ELR (cell line): ENCODE measurements around the gene FADS3.

Experiments
- DNase-seq: peaks from one replicate; pipeline ENCODE4 v3.0.0-alpha.2; 2015; ENCODE audit warnings: low read depth

The FADS3 gene

DNA sequence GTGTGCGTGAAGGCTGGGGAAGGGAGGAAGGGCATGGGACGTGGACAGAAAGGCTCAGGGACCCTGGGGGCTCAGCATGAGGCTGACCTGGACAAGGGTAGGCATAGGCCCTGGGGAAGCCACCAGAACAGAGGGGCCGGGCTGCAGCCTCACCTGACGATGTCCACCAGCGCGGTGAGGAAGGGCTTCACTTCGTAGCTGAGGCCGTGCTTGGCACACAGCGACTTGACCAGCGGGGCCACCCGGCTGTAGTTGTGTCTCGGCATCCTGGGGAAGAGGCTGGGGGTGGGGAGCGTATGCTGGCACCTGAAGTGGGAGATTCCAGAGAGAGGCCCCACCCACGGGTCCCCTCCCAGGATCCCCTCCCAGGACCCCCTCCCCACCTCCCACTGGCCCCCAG is 15.6 kb downstream of the FADS3 start:
- DNase-seq: no peak

DNA sequence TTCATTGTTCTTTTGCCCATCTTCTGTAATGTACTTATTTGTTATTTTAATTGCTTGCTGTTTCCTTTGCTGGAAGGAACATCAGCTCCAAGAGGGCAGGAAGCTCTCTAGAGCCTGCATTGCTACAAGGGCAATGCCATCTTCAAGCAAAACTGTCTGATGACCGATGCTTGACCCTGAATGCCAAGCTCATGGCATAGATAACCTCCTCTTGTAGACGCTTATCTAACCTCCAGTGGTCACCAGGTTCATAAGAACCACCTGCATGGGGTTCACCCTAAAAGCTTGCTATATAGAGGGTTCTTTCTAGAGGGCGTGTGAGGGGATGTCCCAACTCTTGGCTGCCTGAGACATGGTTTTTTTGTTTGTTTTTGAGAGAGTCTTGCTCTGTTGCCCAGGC is 16.5 kb downstream of the FADS3 start:
- DNase-seq: no peak

DNA sequence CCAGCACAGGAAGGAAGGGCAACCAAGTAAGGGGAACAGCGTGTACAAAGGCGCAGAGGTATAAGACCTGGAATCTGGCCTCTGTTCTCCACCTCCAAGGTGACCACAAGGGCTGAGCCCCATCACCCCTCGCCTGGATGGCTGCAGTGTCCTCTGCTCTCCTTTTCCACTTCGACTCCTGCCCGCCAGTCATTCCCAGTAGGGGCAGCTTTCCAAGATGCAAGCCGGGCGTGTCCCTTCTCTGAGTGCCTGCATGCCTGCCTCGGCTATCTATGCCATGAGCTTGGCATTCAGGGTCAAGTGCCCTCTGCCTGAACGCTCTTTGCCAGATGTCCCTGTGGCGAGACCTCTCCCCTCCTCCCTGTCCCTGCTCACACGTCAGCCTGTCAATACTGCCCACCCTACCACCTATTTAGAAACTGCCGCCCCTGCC is 17.0 kb downstream of the FADS3 start:
- no peak for DNase-seq

- no peak for DNase-seq
Observed at GRCh38 chr11:61873588-61874376, 17.6 kb downstream of the FADS3 start.

DNA sequence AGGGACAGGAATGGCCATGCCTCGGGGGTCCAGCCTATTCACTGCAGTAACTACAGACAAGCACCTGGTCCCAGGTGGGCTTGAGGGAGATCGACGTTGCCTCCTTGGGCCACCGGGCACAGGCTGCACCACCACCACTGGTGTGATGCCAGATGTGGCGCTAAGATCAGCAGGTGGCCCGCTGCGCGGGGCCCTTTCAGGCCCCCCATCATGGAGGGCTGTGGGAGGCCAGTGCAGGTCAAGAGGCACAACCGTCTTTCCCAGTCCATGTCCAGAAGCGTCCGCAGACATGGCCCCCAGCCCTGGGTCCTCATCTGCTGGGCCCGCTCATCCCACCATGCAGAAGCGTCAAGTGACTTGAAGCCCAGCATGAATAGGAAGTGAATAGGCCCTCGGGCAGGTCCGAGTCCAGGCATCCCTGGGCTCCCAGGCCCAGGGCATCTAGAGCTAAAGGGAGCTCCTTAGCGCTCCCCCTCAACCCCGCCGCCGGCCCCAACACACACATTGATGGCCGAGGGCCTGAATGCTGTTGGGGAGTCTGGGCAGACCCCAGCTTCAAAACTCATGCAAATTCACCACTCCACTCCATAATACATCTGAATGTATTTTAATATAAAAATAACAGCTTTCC is 18.3 kb downstream of the FADS3 start:
- DNase-seq: no peak

- DNase-seq: peak; percentile 83
Observed at GRCh38 chr11:61871158-61871597, 20.2 kb downstream of the FADS3 start.

- DNase-seq: no peak
Observed at GRCh38 chr11:61870541-61871031, 20.8 kb downstream of the FADS3 start.

DNA sequence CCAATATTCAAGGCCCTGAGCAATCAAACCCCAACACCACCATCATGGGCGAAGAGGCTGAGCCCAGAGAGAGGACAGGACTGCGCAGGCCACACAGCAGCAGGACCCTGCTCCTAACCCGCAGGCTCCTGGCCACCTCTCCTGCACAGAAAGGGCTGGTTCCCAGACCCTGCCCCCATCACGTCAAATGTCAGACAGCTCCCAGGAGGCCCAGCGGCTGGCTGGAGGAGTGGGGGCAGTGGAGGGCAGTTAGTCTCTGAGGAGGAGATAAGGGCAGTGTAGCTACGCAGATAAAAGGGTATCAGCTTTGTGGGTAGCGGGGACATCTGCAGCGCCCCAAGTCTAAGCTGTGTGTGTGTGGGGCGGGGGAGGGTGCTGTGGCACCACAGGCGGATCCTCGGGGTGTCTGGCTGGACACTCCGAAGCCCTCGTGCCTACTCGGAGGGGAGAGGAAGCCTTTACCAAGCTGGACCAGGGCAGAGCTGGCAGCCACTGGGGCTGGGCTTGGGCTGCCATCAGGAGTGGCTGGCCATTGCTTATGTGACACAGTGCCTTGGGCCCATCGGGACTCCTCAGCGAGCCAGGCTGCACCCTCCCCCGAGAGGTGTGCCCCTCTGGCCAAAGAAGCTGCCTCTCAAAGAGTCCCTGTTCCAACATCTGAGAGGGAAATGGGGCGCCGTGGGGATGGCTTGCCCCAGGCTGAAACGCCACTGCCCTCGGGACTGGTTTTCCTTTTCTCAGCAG is 21.5 kb downstream of the FADS3 start:
- DNase-seq: no peak

GRCh38 chr11:61869429-61869707 is 22.0 kb downstream of the FADS3 start:
- DNase-seq: no peak

DNA sequence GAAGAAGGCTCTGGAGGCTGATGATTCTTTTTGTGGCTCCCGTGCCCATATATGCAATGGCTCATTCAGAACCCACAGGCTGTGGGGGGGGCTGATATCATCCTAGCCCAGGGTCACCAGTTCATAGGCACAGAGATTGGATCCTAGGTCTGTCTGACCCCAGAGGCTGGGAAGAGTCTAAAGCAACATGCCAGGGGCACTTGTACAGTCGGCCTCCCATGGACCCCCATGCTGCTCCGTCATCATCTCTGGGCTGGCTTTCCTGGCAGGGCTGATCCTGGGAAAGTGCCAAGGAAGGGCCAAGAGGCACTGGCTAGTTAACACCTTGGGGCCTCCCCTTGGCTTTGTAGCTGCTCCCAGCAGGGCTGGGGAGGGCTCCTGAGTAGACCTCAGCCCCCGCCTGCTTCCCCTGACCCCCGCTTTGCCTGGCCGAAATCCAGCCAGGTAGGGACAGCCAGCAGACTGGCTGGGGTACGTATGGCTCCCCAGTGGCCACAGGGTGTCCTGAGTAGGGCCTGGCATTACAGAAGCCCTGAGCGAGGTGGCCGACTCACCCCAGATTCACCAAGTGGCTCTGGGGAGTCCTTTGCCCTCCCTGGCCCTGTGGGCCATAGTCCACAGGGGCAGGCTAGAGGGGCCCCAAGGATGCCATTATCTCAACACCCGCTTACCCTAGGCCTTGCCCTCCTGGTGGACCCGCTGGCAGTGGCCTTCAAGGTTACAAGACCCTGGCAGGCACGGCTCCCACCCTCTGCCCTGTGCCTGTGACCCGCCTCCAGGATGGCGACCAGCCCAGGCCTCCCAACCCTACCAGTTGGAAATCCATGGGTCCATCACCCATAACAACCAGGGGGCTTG is 22.5 kb downstream of the FADS3 start:
- DNase-seq: no peak

GRCh38 chr11:61866958-61867343 is 24.4 kb downstream of the FADS3 start:
- DNase-seq: no peak

- no peak for DNase-seq
Observed at GRCh38 chr11:61866231-61866957, 25.0 kb downstream of the FADS3 start.

DNA sequence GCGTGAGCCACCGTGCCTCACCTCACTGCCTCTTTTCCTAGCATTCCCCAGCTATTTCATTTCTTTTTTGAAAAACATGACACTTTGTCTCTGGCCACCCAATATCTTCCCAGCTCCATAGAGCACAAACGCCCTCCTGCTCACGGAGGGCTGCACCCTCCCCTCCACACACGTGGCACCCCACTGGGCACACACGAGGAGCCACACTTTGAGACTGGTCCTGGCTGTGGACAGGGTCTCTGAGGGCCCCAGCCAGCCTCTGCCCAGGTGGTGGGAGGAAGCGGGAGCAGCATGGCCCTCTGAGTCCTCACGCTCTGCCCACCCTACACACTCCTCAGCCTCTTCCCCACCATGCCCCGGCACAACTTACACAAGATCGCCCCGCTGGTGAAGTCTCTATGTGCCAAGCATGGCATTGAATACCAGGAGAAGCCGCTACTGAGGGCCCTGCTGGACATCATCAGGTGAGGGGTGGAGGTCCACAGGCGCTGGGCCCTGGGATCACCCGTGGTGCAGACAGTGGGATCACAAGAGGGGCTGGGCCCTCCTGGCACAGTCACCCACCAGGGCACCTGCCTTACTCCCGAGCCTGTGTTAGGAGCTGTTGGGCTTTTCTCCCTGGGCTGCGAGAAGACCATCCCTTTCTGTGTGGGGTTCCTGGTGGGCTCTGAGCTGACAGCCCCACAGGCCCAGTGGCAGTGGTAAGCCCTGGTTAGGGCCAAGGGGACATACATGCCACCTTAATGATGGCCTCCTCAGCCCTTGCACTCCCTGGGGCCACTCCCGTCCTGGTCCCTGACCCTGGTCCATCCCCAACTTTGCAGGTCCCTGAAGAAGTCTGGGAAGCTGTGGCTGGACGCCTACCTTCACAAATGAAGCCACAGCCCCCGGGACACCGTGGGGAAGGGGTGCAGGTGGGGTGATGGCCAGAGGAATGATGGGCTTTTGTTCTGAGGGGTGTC is 26.2 kb downstream of the FADS3 start:
- DNase-seq: no peak

DNA sequence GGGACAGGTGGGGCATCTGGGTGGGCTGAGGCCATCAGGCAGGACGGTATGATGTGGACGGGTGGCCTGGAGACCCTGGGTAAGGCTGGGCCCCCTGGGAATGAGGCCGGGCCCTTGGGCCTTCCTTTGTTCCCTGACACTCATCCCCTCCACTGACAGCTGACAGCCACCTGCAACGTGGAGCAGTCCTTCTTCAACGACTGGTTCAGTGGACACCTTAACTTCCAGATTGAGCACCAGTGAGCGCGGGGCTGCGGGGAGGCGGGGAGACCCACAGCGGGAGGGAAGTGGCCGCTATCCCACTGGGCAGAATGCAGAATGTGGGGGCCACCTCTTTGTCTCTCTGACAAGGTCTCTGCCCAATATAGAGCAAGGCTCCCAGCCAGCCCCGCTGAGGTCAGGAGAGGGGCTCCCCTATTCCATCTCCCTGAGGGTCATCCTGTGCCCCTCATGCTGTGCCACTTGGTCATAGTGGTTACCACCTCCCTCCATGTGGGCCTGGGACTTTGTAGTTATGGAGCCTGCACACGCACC is 27.7 kb downstream of the FADS3 start:
- DNase-seq: no peak

DNA sequence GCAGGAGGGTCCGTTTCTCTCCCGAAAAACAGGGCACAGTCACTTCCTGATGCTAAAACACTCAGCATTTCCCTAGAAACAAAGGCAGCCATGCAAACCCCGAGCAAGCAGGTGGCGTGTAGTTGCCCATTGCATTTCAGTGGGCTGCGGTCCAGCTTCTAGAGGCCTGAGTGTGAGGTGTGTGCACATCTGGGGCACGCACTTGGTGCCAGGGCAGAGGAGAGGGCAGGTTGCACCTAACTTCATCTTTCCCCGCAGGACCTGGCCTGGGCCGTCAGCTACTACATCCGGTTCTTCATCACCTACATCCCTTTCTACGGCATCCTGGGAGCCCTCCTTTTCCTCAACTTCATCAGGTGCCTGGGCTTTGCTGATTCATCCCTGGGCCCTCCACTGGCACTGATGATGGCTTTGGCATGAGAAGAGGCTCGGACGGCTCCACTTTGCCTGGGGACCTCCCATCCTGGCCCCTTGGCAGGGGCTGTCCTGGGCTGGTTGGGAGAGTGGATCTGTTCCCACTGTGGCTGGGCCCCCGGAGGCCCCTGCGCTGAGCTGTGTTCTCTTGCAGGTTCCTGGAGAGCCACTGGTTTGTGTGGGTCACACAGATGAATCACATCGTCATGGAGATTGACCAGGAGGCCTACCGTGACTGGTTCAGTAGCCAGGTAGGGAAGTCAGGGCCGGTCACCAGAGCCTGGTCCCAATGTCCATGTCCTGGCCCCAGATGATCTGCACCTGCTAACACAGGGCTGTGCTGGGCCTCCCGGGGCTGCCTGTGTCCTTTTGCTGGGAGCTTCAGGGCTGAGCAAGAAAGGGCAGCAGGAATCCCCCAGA is 28.4 kb downstream of the FADS3 start:
- DNase-seq: peak; percentile 14

DNA sequence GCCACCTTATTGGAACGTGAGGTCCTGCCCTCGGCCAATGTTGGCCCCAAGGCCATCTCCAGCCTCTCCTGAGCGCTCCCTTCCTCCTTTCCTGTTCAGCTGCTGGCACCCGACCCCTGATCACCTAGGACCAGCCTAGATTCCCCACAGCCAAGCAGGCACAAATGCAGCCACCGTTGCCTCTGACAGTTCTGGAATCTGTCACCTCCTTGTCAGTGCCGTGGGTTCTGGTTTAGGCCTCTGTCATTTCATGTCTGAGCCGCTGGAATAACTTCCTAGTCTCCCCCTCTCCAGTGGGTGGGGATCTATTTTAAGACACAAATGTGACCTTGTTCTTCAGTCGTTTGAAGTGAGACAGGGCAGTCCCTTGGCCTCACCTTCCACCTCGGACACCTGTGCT is 29.7 kb downstream of the FADS3 start:
- DNase-seq: no peak

GRCh38 chr11:61860054-61860903 is 31.1 kb downstream of the FADS3 start:
- DNase-seq: peak; percentile 11
